IPS-20b (cell line): ENCODE data around the gene JAKMIP1.

Experiments
- H3K27ac ChIP-seq: one replicate; pipeline ENCODE4 v1.5.1; 2013; ENCODE audit warnings: low read length
- H3K27me3 ChIP-seq: 2 replicates; pipeline ENCODE4 v1.6.1; 2013; ENCODE audit warnings: mild to moderate bottlenecking, low read length, inconsistent platforms; ENCODE audit not compliant: insufficient read depth
- H3K36me3 ChIP-seq: 2 replicates; pipeline ENCODE4 v1.6.1; 2013; ENCODE audit warnings: low read depth, mild to moderate bottlenecking, inconsistent platforms, low read length, moderate library complexity; ENCODE audit not compliant: insufficient read depth
- H3K4me1 ChIP-seq: 2 replicates; pipeline ENCODE4 v1.6.1; 2013; ENCODE audit warnings: mild to moderate bottlenecking, control low read depth, inconsistent platforms, low read length, moderate library complexity; ENCODE audit not compliant: insufficient read depth
- H3K4me3 ChIP-seq: 2 replicates; pipeline ENCODE4 v1.5.1; 2013; ENCODE audit warnings: mild to moderate bottlenecking, low read length, inconsistent platforms
- H3K9ac ChIP-seq: 2 replicates; pipeline ENCODE4 v1.6.1; 2013; ENCODE audit warnings: low read depth, mild to moderate bottlenecking, inconsistent platforms, low read length, moderate library complexity
- H3K9me3 ChIP-seq: 2 replicates; pipeline ENCODE4 v1.6.1; 2013; ENCODE audit warnings: mild to moderate bottlenecking, low read depth, low read length, inconsistent platforms; ENCODE audit not compliant: insufficient read depth

Gene JAKMIP1

DNA sequence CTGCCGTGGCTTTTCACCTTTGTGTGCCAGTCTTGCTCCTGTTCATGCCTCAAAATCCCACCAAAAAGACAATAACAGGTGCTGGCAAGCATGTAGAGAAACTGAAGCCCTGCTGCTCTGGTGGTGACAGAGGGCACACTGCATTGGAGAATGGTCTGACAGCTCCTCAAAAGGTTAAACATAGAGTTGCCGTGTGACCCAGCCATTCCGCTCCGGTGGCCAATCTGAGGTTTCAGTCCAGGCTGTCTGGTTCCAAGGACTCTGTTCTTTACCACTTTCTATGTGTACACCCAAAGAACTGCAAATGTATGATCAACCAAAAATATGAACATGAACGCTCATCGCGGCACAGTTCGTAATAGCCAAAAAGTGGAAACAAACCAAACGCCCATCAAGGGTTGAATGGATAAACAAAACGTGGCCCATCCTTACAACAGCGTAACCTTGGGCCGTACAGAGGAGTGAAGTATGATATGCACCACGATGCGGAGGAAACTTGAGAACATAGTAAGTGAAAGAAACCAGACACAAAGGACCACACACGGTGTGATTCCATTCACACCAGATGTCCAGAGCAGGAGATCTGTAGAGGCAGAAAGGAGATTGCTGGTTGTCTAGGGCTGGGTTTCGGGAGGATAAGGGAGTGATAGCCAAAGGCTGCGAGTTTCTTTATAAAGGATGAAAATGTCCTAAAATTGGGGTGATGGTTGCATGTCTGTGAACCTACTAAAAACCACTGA is 35.7 kb upstream of the JAKMIP1 start:
- Histone ChIP-seq H3K9ac (no peak overlapping the region), H3K4me3 (no peak overlapping the region), H3K9me3 (no peaks in the 10 kb centered on the region), H3K4me1 (no peaks in the 10 kb centered on the region), H3K27me3 (no peaks in the 10 kb centered on the region), H3K27ac (no peak overlapping the region), H3K36me3 (no peaks in the 10 kb centered on the region)

DNA sequence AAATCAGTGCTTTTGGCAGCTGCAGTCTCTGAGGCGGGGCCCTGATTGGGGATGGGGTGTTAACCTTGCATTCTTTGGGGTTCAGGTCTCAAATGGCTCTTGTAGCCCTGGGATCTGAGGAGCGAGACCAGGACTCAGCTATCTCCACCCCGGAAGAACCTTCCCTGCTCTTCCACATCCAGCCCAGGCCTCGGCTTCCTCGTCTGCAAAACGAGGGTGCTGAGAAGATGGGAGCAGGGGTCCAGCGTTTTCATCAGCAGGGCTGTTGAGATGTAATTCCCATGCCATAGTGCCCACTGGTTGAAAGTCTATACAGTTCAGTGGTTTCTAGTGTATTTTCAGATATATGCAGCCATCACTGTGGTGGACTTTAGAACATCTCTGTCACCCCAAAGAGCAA is 34.7 kb upstream of the JAKMIP1 start:
- Histone ChIP-seq H3K9ac (no peak overlapping the region), H3K9me3 (no peaks in the 10 kb centered on the region), H3K4me3 (no peak overlapping the region), H3K27me3 (no peaks in the 10 kb centered on the region), H3K4me1 (no peaks in the 10 kb centered on the region), H3K27ac (no peak overlapping the region), H3K36me3 (no peaks in the 10 kb centered on the region)

GRCh38 chr4:6233929-6234328 is 33.6 kb upstream of the JAKMIP1 start:
- H3K27me3 ChIP-seq = no peaks in the 10 kb centered on the region
- H3K36me3 ChIP-seq = no peaks in the 10 kb centered on the region
- H3K4me3 ChIP-seq = no peak overlapping the region
- H3K9ac ChIP-seq = no peak overlapping the region
- no peaks in the 10 kb centered on the region for H3K4me1 ChIP-seq
- H3K9me3 ChIP-seq = no peaks in the 10 kb centered on the region
- H3K27ac ChIP-seq = no peak overlapping the region

DNA sequence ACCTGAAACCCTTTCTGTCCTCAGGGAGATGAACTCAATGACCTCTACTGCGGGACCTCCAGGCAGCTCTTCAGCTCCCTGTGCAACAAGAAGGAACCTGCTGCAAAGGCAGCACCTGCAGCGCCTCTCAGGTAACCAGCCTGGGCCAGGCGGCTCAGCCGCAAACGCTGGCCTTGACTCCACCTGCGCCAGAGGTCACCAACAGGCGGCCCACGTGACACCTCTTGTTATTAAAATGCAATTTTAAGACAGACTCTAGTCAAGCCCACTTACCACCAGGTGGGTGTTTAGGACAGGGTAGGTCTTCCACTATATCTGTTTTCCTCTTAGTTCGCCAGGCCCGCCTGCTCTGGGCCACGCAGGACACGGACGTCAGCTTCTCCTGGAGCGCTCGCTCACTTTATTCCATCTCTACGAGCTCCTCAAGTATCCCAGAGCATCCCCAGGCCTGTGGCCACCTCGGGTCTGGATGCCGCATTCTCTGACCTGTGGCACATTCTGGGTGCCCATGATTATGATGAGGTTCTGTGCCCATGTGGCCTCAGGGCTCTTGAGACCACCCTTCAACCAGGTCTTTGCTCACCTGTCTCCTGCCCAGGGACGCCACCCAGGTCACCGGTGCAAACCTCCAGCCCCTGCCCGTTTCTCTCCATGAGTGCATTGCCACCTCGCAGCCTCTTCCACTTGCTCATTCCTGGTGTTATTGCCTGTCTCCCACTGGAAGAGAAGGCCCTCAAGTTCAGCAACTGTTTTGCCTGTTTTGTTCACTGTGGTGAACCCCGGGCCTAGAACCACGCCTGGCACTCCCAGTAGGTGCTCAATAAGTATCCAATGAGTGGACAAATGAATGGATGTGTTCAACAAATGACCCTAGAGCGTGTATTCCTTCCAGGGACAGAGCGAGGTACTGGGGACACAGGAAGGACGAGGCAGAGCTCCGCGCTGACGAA is 32.8 kb upstream of the JAKMIP1 start:
- Histone ChIP-seq H3K4me3 (no peak overlapping the region), H3K27ac (no peak overlapping the region), H3K9me3 (no peaks in the 10 kb centered on the region), H3K36me3 (no peaks in the 10 kb centered on the region), H3K4me1 (no peaks in the 10 kb centered on the region), H3K27me3 (no peaks in the 10 kb centered on the region), H3K9ac (no peak overlapping the region)

- H3K4me3 ChIP-seq = no peak overlapping the region
Measured at GRCh38 chr4:6231663-6232165, 31.4 kb upstream of the JAKMIP1 start.

DNA sequence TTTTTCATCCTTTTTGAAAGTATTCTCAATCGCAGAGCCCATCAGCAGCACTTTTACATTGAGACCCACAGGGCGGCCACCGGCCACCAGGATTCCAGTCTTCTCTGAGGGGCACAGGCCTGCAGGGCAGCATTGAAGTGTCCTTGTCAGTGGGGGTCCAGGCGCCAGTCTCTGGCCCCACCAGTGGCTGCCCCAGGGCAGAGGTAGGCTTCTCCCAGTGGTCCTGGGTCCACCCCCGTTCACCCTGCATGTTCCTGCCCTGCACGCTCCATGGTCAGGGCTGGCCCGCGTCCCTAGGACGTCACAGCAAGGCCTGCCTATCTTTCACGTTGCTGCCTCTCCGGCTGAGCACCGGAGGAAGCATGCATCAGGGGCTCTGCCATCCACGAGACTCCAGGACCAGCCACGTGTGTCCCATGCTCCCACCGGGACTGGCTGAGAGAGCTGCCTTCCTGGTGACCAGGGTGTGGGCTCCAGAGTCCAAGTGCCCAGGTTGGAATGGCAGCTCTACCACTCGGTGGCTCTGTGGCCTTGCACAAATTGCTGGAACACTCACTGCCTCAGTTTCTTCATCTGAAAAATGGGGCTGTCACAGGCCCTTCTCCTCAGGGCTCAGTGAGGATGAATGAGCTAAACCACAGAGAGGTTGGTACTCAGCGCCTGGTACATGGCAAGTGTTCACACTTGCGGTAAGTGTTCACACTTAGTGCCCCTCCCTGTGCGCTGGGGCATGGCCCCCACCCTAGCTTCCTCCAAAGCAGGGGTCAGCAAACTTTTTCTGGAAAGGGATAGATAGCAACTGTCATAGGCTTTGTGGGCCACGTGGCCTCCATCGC is 30.7 kb upstream of the JAKMIP1 start:
- no peak overlapping the region for H3K27ac ChIP-seq
- H3K27me3 ChIP-seq = no peaks in the 10 kb centered on the region
- H3K36me3 ChIP-seq = no peaks in the 10 kb centered on the region
- no peak overlapping the region for H3K9ac ChIP-seq
- H3K4me1 ChIP-seq = no peaks in the 10 kb centered on the region
- H3K4me3 ChIP-seq = no peak overlapping the region
- H3K9me3 ChIP-seq = no peaks in the 10 kb centered on the region

More at GRCh38 chr4:6231663-6232165, 31.4 kb upstream of the JAKMIP1 start:
- Histone ChIP-seq H3K9me3 (no peaks in the 10 kb centered on the region), H3K9ac (no peak overlapping the region), H3K27ac (no peak overlapping the region), H3K4me1 (no peaks in the 10 kb centered on the region), H3K36me3 (no peaks in the 10 kb centered on the region), H3K27me3 (no peaks in the 10 kb centered on the region)

GRCh38 chr4:6230502-6230785 is 30.1 kb upstream of the JAKMIP1 start:
- H3K4me1 ChIP-seq = no peaks in the 10 kb centered on the region
- H3K9ac ChIP-seq = no peak overlapping the region
- no peak overlapping the region for H3K27ac ChIP-seq
- no peaks in the 10 kb centered on the region for H3K9me3 ChIP-seq
- no peaks in the 10 kb centered on the region for H3K27me3 ChIP-seq
- H3K4me3 ChIP-seq = no peak overlapping the region
- H3K36me3 ChIP-seq = no peaks in the 10 kb centered on the region

- H3K36me3 ChIP-seq = no peaks in the 10 kb centered on the region
- no peak overlapping the region for H3K27ac ChIP-seq
- no peak overlapping the region for H3K9ac ChIP-seq
- no peaks in the 10 kb centered on the region for H3K27me3 ChIP-seq
- H3K4me1 ChIP-seq = no peaks in the 10 kb centered on the region
- no peaks in the 10 kb centered on the region for H3K9me3 ChIP-seq
- no peak overlapping the region for H3K4me3 ChIP-seq
Measured at GRCh38 chr4:6229671-6230501, 29.5 kb upstream of the JAKMIP1 start.

DNA sequence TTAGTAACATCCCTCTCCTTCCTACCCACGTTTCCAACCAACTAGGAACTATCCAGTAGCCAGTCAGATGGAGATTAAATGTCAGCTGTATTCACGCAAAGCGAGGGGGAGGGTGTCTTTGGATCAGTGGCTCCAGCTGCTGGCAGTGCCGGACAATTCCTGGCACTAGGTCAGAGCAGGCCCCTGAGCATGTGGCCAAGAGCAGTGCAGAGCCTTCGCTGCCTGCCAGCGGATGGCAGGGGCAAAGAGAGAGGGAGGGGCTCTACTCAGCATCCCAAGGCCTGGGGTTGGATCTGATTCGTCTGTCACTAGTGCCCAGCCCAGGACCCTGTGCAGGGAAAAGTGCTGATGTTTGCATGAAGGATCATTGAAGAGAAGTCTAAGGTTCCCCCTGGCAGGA is 28.7 kb upstream of the JAKMIP1 start:
- no peaks in the 10 kb centered on the region for H3K4me1 ChIP-seq

GRCh38 chr4:6228158-6229067 is 28.1 kb upstream of the JAKMIP1 start:
- Histone ChIP-seq H3K27ac (no peak overlapping the region), H3K9ac (no peak overlapping the region), H3K4me1 (no peaks in the 10 kb centered on the region), H3K9me3 (no peaks in the 10 kb centered on the region), H3K27me3 (no peaks in the 10 kb centered on the region), H3K4me3 (no peak overlapping the region), H3K36me3 (no peaks in the 10 kb centered on the region)

More for the DNA sequence above, 28.7 kb upstream of the JAKMIP1 start:
- H3K4me3 ChIP-seq = no peak overlapping the region
- no peaks in the 10 kb centered on the region for H3K27me3 ChIP-seq
- H3K27ac ChIP-seq = no peak overlapping the region
- no peak overlapping the region for H3K9ac ChIP-seq
- no peaks in the 10 kb centered on the region for H3K9me3 ChIP-seq
- no peaks in the 10 kb centered on the region for H3K36me3 ChIP-seq
